Fibroblast of skin of left biceps (primary cell): ENCODE results near the gene TUSC7.

Experiments used
- DNase-seq, 2 experiments: peaks; one replicate each; pipeline ENCODE4 v3.0.0-alpha.2; 2013; ENCODE audit warnings: low read depth in 2 of 2

The TUSC7 gene

GRCh38 chr3:116709479-116709878 is at the start of gene TUSC7:
TSS of gene TUSC7 (plus strand) at chr3:116709779.
- no peak for DNase-seq

GRCh38 chr3:116661196-116661595 is 48.4 kb upstream of the TUSC7 start:
- DNase-seq, result no peak

GRCh38 chr3:116663161-116664110 is 46.1 kb upstream of the TUSC7 start:
- DNase-seq, result no peak

- no peak for DNase-seq
Observed at GRCh38 chr3:116667324-116667723, 42.3 kb upstream of the TUSC7 start.

GRCh38 chr3:116667791-116668190 is 41.8 kb upstream of the TUSC7 start:
- no peak for DNase-seq

- DNase-seq, result no peak
Observed at GRCh38 chr3:116669576-116669975, 40.0 kb upstream of the TUSC7 start.

GRCh38 chr3:116671151-116671550 is 38.4 kb upstream of the TUSC7 start:
- no peak for DNase-seq

- DNase-seq, result no peak
Observed at GRCh38 chr3:116678853-116679252, 30.7 kb upstream of the TUSC7 start.

- DNase-seq, result no peak
Observed at GRCh38 chr3:116691041-116691440, 18.5 kb upstream of the TUSC7 start.

- DNase-seq, result no peak
Observed at GRCh38 chr3:116701070-116701469, 8.5 kb upstream of the TUSC7 start.

GRCh38 chr3:116702334-116702733 is 7.2 kb upstream of the TUSC7 start:
- no peak for DNase-seq

GRCh38 chr3:116707531-116707930 is 2.0 kb upstream of the TUSC7 start:
- DNase-seq, result no peak

- DNase-seq, result no peak
Observed at GRCh38 chr3:116716490-116716889, 6.9 kb downstream of the TUSC7 start.

GRCh38 chr3:116717566-116717965 is 8.0 kb downstream of the TUSC7 start:
- DNase-seq, result no peak

- DNase-seq, result no peak
Observed at GRCh38 chr3:116728454-116728853, 18.9 kb downstream of the TUSC7 start.

- no peak for DNase-seq
Observed at GRCh38 chr3:116734243-116734642, 24.7 kb downstream of the TUSC7 start.

GRCh38 chr3:116739678-116740077 is 30.1 kb downstream of the TUSC7 start:
- no peak for DNase-seq

- no peak for DNase-seq
Observed at GRCh38 chr3:116740293-116740692, 30.7 kb downstream of the TUSC7 start.

GRCh38 chr3:116741467-116741866 is 31.9 kb downstream of the TUSC7 start:
- DNase-seq, result no peak

- DNase-seq, result no peak
Observed at GRCh38 chr3:116743062-116743461, 33.5 kb downstream of the TUSC7 start.

GRCh38 chr3:116749388-116749787 is 39.8 kb downstream of the TUSC7 start:
- no peak for DNase-seq

GRCh38 chr3:116757315-116757714 is 47.7 kb downstream of the TUSC7 start:
- DNase-seq, result no peak

- no peak for DNase-seq
Observed at GRCh38 chr3:116759316-116759715, 49.7 kb downstream of the TUSC7 start.
